ENCODE data around the gene TMEM120A. TPM values are rescaled to one million over a fixed set of nuclear protein-coding genes. Genes with fewer than 3 reads are reported as not detected.

The TMEM120A gene
- total RNA-seq, 2 experiments from 2014 or later = 12.4 to 22.1 TPM

DNA sequence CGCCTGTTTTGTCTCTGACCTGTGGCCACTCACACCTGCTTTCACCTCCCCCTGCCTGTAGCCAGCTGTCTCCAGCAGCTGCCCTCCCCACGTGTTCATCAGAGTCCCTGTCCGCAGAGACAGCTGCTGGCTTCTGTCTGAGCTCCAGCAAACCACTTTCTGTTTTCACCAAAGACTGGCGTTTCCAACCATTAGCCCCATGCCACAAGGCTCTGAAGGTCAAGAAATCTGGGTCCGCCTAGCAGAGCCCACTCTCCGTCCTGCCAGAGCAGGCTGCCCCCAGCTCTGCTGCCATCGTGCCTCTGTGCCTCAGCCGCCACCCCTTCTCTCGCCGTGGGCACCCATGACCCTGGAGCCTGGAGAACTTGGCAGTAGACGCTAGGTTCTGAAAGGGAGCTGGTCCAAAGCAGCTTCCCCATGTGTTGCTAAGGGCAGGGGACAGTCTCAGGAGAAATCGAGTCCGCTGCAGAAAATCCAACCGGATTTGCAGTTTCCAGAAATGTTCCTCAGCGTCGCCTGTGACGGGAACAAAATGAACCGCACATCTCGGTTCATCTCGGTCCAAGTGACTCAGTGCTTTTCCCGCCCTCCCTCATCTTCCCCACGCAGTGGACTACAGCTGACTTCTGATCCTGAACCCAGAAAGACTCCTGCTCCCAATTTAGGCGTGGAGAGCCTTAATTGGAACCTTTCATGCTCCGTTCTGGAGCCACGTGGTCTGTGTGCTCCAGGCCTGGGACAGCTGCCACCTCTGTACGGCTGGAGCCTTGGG lies 28.0 kb downstream of the TMEM120A start:
- intact Hi-C loops (cut with micrococcal nuclease; ENCODE audit: unreplicated experiment) = no loop called here
- no peak for DNase-seq (ENCODE audit: low spot score)
- Histone ChIP-seq H3K4me2 (ENCODE audit: low read length) (no peak overlapping the region), H3K9me3 (ENCODE audit: low read length) (no peaks in the 10 kb centered on the region), H3K4me3 (ENCODE audit: low read depth, low read length, poor library complexity, severe bottlenecking) (no peak overlapping the region), H4K20me1 (ENCODE audit: insufficient read depth, low read length) (no peaks in the 10 kb centered on the region), H3K9me2 (ENCODE audit: insufficient read depth, low read length) (no peaks in the 10 kb centered on the region), H3K79me2 (ENCODE audit: insufficient read depth, low read depth, low read length) (no peaks in the 10 kb centered on the region), H3K36me3 (ENCODE audit: insufficient read depth, low read length) (no peaks in the 10 kb centered on the region), H2AFZ (ENCODE audit: low read length) (no peak overlapping the region), H3K27ac (ENCODE audit: low read depth, low read length, poor library complexity, severe bottlenecking) (no peak overlapping the region), H3K4me1 (ENCODE audit: insufficient read depth, low read length, poor library complexity, severe bottlenecking) (no peaks in the 10 kb centered on the region)
- BruUV-seq (replicated peaks) = no TSS peak
- TF ChIP-seq, protein P1, sequence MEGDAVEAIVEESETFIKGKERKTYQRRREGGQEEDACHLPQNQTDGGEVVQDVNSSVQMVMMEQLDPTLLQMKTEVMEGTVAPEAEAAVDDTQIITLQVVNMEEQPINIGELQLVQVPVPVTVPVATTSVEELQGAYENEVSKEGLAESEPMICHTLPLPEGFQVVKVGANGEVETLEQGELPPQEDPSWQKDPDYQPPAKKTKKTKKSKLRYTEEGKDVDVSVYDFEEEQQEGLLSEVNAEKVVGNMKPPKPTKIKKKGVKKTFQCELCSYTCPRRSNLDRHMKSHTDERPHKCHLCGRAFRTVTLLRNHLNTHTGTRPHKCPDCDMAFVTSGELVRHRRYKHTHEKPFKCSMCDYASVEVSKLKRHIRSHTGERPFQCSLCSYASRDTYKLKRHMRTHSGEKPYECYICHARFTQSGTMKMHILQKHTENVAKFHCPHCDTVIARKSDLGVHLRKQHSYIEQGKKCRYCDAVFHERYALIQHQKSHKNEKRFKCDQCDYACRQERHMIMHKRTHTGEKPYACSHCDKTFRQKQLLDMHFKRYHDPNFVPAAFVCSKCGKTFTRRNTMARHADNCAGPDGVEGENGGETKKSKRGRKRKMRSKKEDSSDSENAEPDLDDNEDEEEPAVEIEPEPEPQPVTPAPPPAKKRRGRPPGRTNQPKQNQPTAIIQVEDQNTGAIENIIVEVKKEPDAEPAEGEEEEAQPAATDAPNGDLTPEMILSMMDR (conservative IDR thresholded peaks at IDR 0.05; ENCODE audit: low read length) = no peak
- no peak for TF ChIP-seq EZH2phosphoT487 (IDR thresholded peaks at IDR 0.05; ENCODE audit: borderline replicate concordance, low read depth, low read length)
- CTCF ChIA-PET (ENCODE audit: unreplicated experiment) = no interaction called here
- POLR2A ChIA-PET = interaction anchor here (0.6 to 1.2 kb wide), 2 partner anchors 30 to 125 kb away, joined by 3 to 4 read pairs; no protein-coding TSS in a partner anchor

DNA sequence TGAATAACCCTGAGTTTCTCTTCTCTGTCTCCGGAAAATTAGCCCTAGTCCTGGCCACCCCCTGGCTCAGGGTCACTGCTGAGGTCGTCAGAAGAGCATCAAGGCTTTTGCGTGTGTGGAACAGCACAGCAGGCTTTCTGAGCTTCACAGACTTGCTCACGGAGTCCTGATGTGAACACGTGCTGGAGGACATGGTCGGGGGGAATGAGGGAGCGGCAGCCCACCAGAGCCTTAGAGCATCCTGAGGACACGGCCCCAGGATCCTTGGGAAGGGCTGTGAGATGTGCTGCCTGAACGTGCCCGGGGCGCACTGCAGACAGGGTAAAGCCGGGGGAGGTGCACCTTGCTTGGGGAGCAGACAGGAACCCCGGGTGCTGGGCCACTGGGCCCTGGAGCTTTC lies 28.8 kb downstream of the TMEM120A start:
- no peaks in the 10 kb centered on the region for H3K36me3 ChIP-seq (ENCODE audit: insufficient read depth, low read length)
- BruUV-seq (replicated peaks) = no TSS peak
- no peaks in the 10 kb centered on the region for H3K79me2 ChIP-seq (ENCODE audit: insufficient read depth, low read depth, low read length)
- no peak for TF ChIP-seq EZH2phosphoT487 (IDR thresholded peaks at IDR 0.05; ENCODE audit: borderline replicate concordance, low read depth, low read length)
- TF ChIP-seq, protein P1 (conservative IDR thresholded peaks at IDR 0.05; ENCODE audit: low read length) = no peak
- H3K9me3 ChIP-seq (ENCODE audit: low read length) = no peaks in the 10 kb centered on the region
- no peaks in the 10 kb centered on the region for H3K4me1 ChIP-seq (ENCODE audit: insufficient read depth, low read length, poor library complexity, severe bottlenecking)
- no peak for DNase-seq (ENCODE audit: low spot score)
- H4K20me1 ChIP-seq (ENCODE audit: insufficient read depth, low read length) = no peaks in the 10 kb centered on the region
- no peaks in the 10 kb centered on the region for H3K9me2 ChIP-seq (ENCODE audit: insufficient read depth, low read length)
- intact Hi-C loops (cut with micrococcal nuclease; ENCODE audit: unreplicated experiment) = no loop called here
- ChIA-PET CTCF (ENCODE audit: unreplicated experiment) (no interaction called here), POLR2A (interaction anchor here (1.2 kb wide), 1 partner anchor 31 kb away, joined by 4 read pairs; no protein-coding TSS in a partner anchor)
- no peak overlapping the region for H3K4me2 ChIP-seq (ENCODE audit: low read length)
- no peak overlapping the region for H2AFZ ChIP-seq (ENCODE audit: low read length)
- no peak overlapping the region for H3K27ac ChIP-seq (ENCODE audit: low read depth, low read length, poor library complexity, severe bottlenecking)
- no peak overlapping the region for H3K4me3 ChIP-seq (ENCODE audit: low read depth, low read length, poor library complexity, severe bottlenecking)

DNA sequence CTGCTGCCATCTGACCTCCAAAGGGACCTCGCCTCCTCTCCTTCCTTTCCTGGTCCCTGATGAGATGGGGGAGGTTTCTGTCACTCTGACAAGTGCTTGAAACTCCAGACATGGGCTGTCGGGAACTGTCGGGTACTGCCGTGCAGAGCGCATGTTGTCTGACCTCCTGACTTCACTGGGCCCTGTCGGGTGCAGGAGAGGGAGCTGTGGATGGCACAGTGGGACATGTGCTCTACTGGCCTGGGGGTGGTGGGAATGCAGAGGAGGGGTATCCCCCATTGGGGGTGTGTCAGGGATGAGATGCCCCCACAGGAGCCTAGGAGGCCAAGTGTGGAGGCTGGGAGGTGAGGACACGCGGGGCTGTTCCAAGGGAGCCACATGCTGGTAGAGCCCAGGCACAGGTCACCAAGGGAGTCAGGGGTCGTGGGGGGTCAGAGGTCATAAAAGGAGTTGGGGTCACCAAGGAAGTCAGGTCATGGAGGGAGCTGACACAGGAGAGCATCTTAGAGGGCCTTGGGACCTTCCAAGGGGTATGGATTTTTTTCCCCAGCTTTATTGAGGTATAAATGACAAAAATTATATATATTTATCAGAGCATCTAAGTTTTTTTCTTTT lies 30.9 kb downstream of the TMEM120A start:
- no peak overlapping the region for H2AFZ ChIP-seq (ENCODE audit: low read length)
- TF ChIP-seq, protein P1 (conservative IDR thresholded peaks at IDR 0.05; ENCODE audit: low read length) = no peak
- TF ChIP-seq EZH2phosphoT487 (IDR thresholded peaks at IDR 0.05; ENCODE audit: borderline replicate concordance, low read depth, low read length) = no peak
- H3K4me2 ChIP-seq (ENCODE audit: low read length) = no peak overlapping the region
- no peak overlapping the region for H3K27ac ChIP-seq (ENCODE audit: low read depth, low read length, poor library complexity, severe bottlenecking)
- BruUV-seq (replicated peaks) = no TSS peak
- no peaks in the 10 kb centered on the region for H3K4me1 ChIP-seq (ENCODE audit: insufficient read depth, low read length, poor library complexity, severe bottlenecking)
- DNase-seq (ENCODE audit: low spot score) = no peak
- no peaks in the 10 kb centered on the region for H3K36me3 ChIP-seq (ENCODE audit: insufficient read depth, low read length)
- H3K9me3 ChIP-seq (ENCODE audit: low read length) = no peaks in the 10 kb centered on the region
- CTCF ChIA-PET (ENCODE audit: unreplicated experiment) = no interaction called here
- no peak overlapping the region for H3K4me3 ChIP-seq (ENCODE audit: low read depth, low read length, poor library complexity, severe bottlenecking)
- no peaks in the 10 kb centered on the region for H4K20me1 ChIP-seq (ENCODE audit: insufficient read depth, low read length)
- no peaks in the 10 kb centered on the region for H3K9me2 ChIP-seq (ENCODE audit: insufficient read depth, low read length)
- H3K79me2 ChIP-seq (ENCODE audit: insufficient read depth, low read depth, low read length) = no peaks in the 10 kb centered on the region
- POLR2A ChIA-PET = interaction anchor here (0.6 kb wide), 1 partner anchor 55 kb away, joined by 4 read pairs; no protein-coding TSS in a partner anchor
- intact Hi-C loops (cut with micrococcal nuclease; ENCODE audit: unreplicated experiment) = no loop called here

Measured in OCI-LY7 (cell line).